GM13976 (cell line): Measurements from ENCODE around the gene PRR13.
"Not testable (repeated sequence)": the region's sequence is repeated elsewhere in the genome, so short reads cannot be mapped to it uniquely, and the experiment has no call there.

Source experiments
- DNase-seq: peaks from one replicate; pipeline ENCODE4 v3.0.0; 2012; ENCODE audit warnings: low spot score
- CTCF ChIP-seq: IDR thresholded peaks from 2 replicates; pipeline ENCODE4 v1.5.1; 2012; ENCODE audit warnings: borderline replicate concordance, mild to moderate bottlenecking; ENCODE audit not compliant: insufficient read depth; ENCODE audit errors: extremely low read depth, missing control alignments, control extremely low read depth
- in situ Hi-C: fragments of 300-500 bp; cut with MboI; formaldehyde crosslinking; loops from one replicate; pipeline ENCODE4 v1.12.0; 2022; ENCODE audit warnings: low sequenced_read_pairs, mixed read lengths, inconsistent platforms; ENCODE audit not compliant: unreplicated experiment

Gene PRR13, protein sequence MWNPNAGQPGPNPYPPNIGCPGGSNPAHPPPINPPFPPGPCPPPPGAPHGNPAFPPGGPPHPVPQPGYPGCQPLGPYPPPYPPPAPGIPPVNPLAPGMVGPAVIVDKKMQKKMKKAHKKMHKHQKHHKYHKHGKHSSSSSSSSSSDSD

GRCh38 chr12:53441040-53441833, at the start of gene PRR13:
TSS of gene PRR13 (plus strand) at chr12:53441734. CDS start at chr12:53442715, 981 bp downstream.
- peak; percentile 97 for DNase-seq

DNA sequence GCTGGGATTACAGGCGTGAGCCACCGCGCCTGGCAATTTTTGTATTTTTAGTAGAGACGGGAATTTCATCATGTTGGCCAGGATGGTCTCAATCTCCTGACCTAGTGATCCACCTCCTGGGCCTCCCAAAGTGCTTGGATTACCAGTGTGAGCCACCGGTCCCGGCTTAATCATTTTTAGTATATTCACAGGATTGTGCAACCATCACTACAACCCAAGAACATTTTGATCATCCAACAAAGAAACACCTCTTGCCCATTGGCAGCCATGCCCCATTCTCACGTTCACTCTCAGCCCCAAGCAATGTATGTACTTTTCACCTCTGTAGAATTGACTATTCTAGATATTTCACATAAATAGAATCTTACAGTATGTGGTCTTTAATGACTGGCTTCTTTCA, 41.6 kb upstream of the PRR13 start:
- in situ Hi-C loops, result no loop called here
- TF ChIP-seq CTCF, result no peak

More at GRCh38 chr12:53441040-53441833, at the start of gene PRR13:
- in situ Hi-C loops, result no loop called here
- no peak for TF ChIP-seq CTCF

GRCh38 chr12:53402351-53402750, 39.2 kb upstream of the PRR13 start:
- DNase-seq, in situ Hi-C loops: not testable (repeated sequence)

More for the DNA sequence above, 41.6 kb upstream of the PRR13 start:
- no peak for DNase-seq

DNA sequence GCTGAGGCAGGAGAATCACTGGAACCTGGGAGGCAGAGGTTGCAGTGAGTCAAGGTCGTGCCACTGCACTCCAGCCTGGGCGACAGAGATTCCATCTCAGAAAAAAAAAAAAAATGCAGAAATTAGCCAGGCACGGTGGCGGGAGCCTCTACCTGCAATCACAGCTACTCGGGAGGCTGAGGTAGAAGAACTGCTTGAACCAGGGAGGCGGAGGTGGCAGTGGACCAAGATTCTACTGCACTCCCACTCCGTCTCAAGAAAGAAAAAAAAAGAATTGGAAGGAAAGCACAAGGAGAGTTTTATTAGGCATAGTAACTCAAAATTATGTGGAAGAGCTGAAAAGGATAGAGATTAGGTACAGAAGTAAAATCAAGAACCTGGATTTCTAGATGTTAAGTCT, 38.7 kb upstream of the PRR13 start:
- TF ChIP-seq CTCF, result no peak
- DNase-seq, result no peak
- in situ Hi-C loops, result no loop called here

DNA sequence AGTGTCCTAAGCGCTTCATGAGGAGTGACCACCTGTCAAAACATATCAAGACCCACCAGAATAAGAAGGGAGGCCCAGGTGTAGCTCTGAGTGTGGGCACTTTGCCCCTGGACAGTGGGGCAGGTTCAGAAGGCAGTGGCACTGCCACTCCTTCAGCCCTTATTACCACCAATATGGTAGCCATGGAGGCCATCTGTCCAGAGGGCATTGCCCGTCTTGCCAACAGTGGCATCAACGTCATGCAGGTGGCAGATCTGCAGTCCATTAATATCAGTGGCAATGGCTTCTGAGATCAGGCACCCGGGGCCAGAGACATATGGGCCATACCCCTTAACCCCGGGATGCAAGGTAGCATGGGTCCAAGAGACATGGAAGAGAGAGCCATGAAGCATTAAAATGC, 30.6 kb upstream of the PRR13 start:
- in situ Hi-C loops, result no loop called here
- no peak for DNase-seq
- TF ChIP-seq CTCF, result no peak

GRCh38 chr12:53413485-53414204, 27.9 kb upstream of the PRR13 start:
- in situ Hi-C loops, result no loop called here
- no peak for DNase-seq
- TF ChIP-seq CTCF, result no peak
